ENCODE data around the gene FBLL1. TPM values are rescaled to one million over a fixed set of nuclear protein-coding genes. Genes with fewer than 3 reads are reported as not detected.

FBLL1 gene
- total RNA-seq: 0.30 and 1.1 TPM in 2 replicates

GRCh38 chr5:168528521-168529373, at the start of gene FBLL1:
TSS of gene FBLL1 (plus strand) at chr5:168529305. CDS start at chr5:168529505, 200 bp downstream.

GRCh38 chr5:168486136-168486879, 42.8 kb upstream of the FBLL1 start, which contains the start of gene RARS1:
TSS of gene RARS1 (plus strand) at chr5:168486471. CDS start at chr5:168486499, 28 bp downstream.

GRCh38 chr5:168578538-168579487, 49.7 kb downstream of the FBLL1 start, which contains the start of gene PANK3:
TSS of gene PANK3 (minus strand) at chr5:168579368. CDS start at chr5:168579283, 85 bp downstream.

Other genes starting within 250 kb of the FBLL1 start
- gene WWC1, start 237.7 kb upstream of the FBLL1 start, total RNA-seq: 1.2 and 7.0 TPM in 2 replicates
- gene RARS1, start 42.8 kb upstream of the FBLL1 start, total RNA-seq: 220 and 243 TPM in 2 replicates
- gene PANK3, start 50.1 kb downstream of the FBLL1 start, total RNA-seq: 50.2 and 61.7 TPM in 2 replicates